ENCODE measurements around the gene POLR3K. TPM values are rescaled to one million over a fixed set of nuclear protein-coding genes. Genes with fewer than 3 reads are reported as not detected.

POLR3K gene
- total RNA-seq, 4 donors from 2014 or later = 2.0 to 2.8 (median 2.7) TPM

- TF ChIP-seq EP300 (IDR thresholded peaks at IDR 0.05) (no peak), POLR2AphosphoS5 (IDR thresholded peaks at IDR 0.05) (no peak), POLR2A (IDR thresholded peaks at IDR 0.05) (no peak), CTCF (IDR thresholded peaks at IDR 0.05) (no peak)
- H3K4me3 ChIP-seq = no peak overlapping the region
- H3K4me1 ChIP-seq = no peaks in the 10 kb centered on the region
- H3K27ac ChIP-seq = no peak overlapping the region
- DNase-seq (ENCODE audit: low spot score in 2 of 2) = no peak
- 91% methylated on average over 5 of the region's 5 CpGs for WGBS
- H3K36me3 ChIP-seq = no peaks in the 10 kb centered on the region
- H3K27me3 ChIP-seq = no peaks in the 10 kb centered on the region
- H3K9me3 ChIP-seq = no peaks in the 10 kb centered on the region
Observed at GRCh38 chr16:37511-37910, 15.9 kb downstream of the POLR3K start.

GRCh38 chr16:36336-36984 is 16.9 kb downstream of the POLR3K start:
- Histone ChIP-seq H3K4me1 (no peaks in the 10 kb centered on the region), H3K36me3 (no peaks in the 10 kb centered on the region), H3K9me3 (no peaks in the 10 kb centered on the region), H3K4me3 (no peak overlapping the region), H3K27ac (no peak overlapping the region), H3K27me3 (no peaks in the 10 kb centered on the region)
- no peak for DNase-seq (ENCODE audit: low spot score in 2 of 2)
- TF ChIP-seq EP300 (IDR thresholded peaks at IDR 0.05) (no peak), CTCF (IDR thresholded peaks at IDR 0.05) (no peak), POLR2AphosphoS5 (IDR thresholded peaks at IDR 0.05) (no peak), POLR2A (IDR thresholded peaks at IDR 0.05) (no peak)
- 68% methylated on average over 4 of the region's 15 CpGs for WGBS

GRCh38 chr16:35678-36305 is 17.6 kb downstream of the POLR3K start:
- Histone ChIP-seq H3K4me1 (no peaks in the 10 kb centered on the region), H3K27ac (no peak overlapping the region), H3K9me3 (no peaks in the 10 kb centered on the region), H3K36me3 (no peaks in the 10 kb centered on the region), H3K27me3 (no peaks in the 10 kb centered on the region), H3K4me3 (no peak overlapping the region)
- TF ChIP-seq CTCF (IDR thresholded peaks at IDR 0.05) = no peak
- TF ChIP-seq EP300 (IDR thresholded peaks at IDR 0.05) = no peak
- TF ChIP-seq POLR2A (IDR thresholded peaks at IDR 0.05) = no peak
- TF ChIP-seq POLR2AphosphoS5 (IDR thresholded peaks at IDR 0.05) = no peak
- no peak for DNase-seq (ENCODE audit: low spot score in 2 of 2)
- 85% methylated on average over 9 of the region's 11 CpGs for WGBS

- TF ChIP-seq POLR2A (IDR thresholded peaks at IDR 0.05) = no peak
- no peak for TF ChIP-seq EP300 (IDR thresholded peaks at IDR 0.05)
- TF ChIP-seq POLR2AphosphoS5 (IDR thresholded peaks at IDR 0.05) = no peak
- no peak overlapping the region for H3K27ac ChIP-seq
- 79% methylated on average over 5 of the region's 17 CpGs for WGBS
Observed at GRCh38 chr16:35011-35677, 18.3 kb downstream of the POLR3K start.

GRCh38 chr16:34648-34987 is 18.8 kb downstream of the POLR3K start:
- 59% methylated on average over 2 of the region's 6 CpGs for WGBS
- H3K36me3 ChIP-seq = no peaks in the 10 kb centered on the region
- H3K9me3 ChIP-seq = no peaks in the 10 kb centered on the region
- no peaks in the 10 kb centered on the region for H3K4me1 ChIP-seq
- H3K27me3 ChIP-seq = no peaks in the 10 kb centered on the region
- DNase-seq (ENCODE audit: low spot score in 2 of 2) = no peak
- H3K27ac ChIP-seq = no peak overlapping the region
- TF ChIP-seq POLR2AphosphoS5 (IDR thresholded peaks at IDR 0.05) = no peak
- no peak for TF ChIP-seq POLR2A (IDR thresholded peaks at IDR 0.05)
- H3K4me3 ChIP-seq = no peak overlapping the region

More at GRCh38 chr16:35011-35677, 18.3 kb downstream of the POLR3K start:
- Histone ChIP-seq H3K27me3 (no peaks in the 10 kb centered on the region), H3K4me1 (no peaks in the 10 kb centered on the region), H3K36me3 (no peaks in the 10 kb centered on the region), H3K4me3 (no peak overlapping the region), H3K9me3 (no peaks in the 10 kb centered on the region)
- DNase-seq (ENCODE audit: low spot score in 2 of 2) = no peak

Measured in suprapubic skin (tissue), 4 donors.